Ishikawa (cell line): ENCODE data around the gene LGR6.

Experiments used
- EGR1 ChIP-seq: IDR thresholded peaks from 2 replicates; pipeline ENCODE4 v1.6.1; 2012
- EP300 ChIP-seq: IDR thresholded peaks from 2 replicates; pipeline ENCODE4 v1.6.1; 2012; ENCODE audit warnings: borderline replicate concordance
- FOXM1 ChIP-seq: IDR thresholded peaks from 2 replicates; pipeline ENCODE4 v1.6.1; 2012; ENCODE audit warnings: low read depth, borderline replicate concordance
- TF ChIP-seq, protein P1 (sequence below): IDR thresholded peaks from 2 replicates; pipeline ENCODE4 v1.6.1; 2012; ENCODE audit warnings: low read depth, mild to moderate bottlenecking

DNA sequence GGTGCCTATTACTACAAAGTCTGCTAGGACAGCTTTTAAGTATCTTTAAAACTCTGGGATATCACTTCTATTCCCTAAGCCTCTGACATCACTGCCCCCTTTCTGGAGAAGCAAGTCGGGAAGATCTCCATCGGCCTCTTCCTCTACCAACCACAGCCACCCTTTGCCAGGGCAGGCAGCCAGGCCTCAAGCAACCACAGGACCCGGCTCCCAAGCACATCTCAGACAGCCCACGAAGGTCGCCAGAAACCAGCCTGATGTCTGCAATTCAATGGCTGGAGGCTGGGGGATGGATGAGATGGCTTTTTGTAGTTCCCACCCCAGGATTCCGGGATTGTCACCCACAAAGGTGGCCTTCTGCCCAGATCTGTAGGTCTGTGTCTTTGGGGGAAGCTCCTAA lies 70.7 kb downstream of the LGR6 start:
- TF ChIP-seq EGR1 (no peak), EP300 (no peak), FOXM1 (no peak)
- TF ChIP-seq, protein P1, sequence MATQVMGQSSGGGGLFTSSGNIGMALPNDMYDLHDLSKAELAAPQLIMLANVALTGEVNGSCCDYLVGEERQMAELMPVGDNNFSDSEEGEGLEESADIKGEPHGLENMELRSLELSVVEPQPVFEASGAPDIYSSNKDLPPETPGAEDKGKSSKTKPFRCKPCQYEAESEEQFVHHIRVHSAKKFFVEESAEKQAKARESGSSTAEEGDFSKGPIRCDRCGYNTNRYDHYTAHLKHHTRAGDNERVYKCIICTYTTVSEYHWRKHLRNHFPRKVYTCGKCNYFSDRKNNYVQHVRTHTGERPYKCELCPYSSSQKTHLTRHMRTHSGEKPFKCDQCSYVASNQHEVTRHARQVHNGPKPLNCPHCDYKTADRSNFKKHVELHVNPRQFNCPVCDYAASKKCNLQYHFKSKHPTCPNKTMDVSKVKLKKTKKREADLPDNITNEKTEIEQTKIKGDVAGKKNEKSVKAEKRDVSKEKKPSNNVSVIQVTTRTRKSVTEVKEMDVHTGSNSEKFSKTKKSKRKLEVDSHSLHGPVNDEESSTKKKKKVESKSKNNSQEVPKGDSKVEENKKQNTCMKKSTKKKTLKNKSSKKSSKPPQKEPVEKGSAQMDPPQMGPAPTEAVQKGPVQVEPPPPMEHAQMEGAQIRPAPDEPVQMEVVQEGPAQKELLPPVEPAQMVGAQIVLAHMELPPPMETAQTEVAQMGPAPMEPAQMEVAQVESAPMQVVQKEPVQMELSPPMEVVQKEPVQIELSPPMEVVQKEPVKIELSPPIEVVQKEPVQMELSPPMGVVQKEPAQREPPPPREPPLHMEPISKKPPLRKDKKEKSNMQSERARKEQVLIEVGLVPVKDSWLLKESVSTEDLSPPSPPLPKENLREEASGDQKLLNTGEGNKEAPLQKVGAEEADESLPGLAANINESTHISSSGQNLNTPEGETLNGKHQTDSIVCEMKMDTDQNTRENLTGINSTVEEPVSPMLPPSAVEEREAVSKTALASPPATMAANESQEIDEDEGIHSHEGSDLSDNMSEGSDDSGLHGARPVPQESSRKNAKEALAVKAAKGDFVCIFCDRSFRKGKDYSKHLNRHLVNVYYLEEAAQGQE = no peak
